Measurements from ENCODE around the gene ZNF521.

The ZNF521 gene

GRCh38 chr18:25351777-25352628, at the start of gene ZNF521:
Gene ZNF521, minus strand, starts transcription at chr18:25352166. Its CDS starts 1,220 bp downstream, at chr18:25350946.
- peak; percentile 7 for DNase-seq

GRCh38 chr18:25399554-25399953, 47.6 kb upstream of the ZNF521 start:
- DNase-seq: no peak

DNA sequence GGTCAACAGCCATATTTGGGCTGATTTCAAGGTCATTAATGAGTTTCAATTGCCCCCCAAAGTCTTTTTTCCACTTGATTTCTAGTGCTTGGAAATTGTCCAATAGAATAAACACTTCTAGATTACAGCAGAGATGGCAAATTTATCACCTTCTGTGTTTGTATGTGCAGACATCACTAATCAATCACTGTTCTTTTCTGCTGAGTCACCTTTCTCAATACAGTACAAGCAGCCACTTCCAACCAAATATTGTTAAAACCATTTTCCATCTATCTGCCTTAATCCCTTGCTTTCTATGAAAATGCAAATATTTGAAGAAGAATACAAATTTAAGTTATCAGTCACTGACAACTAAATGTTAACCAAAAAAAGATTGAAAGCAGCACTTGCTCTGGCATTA, 40.2 kb upstream of the ZNF521 start:
- no peak for DNase-seq

DNA sequence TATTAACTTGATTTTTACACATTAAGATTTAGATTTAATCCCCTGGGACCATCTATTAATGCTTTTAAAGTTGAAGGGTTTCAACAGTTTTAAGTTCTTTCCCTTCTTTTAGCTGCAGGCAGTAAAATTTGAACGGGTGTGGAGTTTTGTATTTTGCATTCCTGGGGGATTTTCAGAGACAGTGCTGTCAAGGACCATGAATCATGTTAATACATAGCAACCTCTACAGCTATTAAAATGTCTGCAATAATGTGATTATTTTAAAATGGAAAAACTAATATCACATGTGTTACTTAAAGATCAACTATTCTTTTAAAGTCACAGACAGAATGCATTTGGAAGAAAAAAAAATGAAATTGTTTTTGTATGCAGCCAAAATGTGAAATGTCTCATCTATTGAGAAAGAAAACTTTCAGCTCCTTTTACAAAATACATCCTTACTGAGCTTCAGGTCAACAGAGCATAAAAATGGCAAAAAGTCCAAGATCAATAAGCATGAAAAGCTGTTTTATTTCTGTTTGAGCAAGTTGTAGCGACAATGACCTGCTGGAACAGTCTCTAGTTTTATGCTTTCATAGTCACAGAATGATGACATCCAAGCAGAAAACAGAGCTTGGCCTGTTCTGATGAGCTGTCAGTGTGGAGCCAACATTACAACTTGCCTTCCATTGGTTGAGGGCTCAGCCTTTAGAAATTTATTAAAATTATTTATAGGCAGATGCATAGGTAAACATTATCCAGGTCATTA, 21.6 kb upstream of the ZNF521 start:
- no peak for DNase-seq

DNA sequence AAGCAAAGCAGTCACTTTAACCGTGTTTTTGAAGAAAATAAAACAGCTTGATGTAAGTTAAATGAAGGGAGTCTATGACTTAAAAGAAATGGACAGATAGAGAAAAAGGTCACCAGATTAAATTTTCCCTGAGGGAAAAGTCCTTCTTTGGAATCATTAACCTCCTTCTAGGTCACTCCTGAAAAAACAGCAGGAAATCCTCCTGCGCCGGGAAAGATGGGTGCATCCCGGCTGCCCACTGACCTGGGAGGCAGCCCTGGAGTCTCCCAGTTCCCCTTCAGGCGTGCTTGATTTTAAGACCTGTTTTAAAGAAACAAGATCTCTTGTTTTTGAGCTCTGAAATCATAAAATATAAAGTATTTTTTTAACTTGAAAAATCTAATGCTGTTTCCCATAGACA, 18.4 kb upstream of the ZNF521 start:
- no peak for DNase-seq

GRCh38 chr18:25365242-25365641, 13.3 kb upstream of the ZNF521 start:
- DNase-seq: no peak

DNA sequence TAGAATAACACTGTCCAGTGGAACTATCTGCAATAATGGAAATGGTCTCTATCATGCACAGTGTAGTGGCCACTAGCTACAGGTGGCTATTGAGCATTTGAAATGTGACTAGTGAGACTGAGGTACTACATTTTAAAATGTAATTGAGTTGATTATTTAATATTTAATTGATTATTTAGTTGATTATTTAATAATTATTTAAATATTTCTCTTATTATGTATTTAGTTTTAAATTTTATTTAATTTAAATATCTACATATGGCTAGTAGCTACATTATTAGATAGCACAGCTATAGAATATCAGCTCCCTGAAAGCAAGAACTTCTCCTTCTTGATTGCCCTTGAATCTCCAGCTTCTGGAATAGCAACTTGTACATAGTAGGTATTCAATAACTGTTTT, 12.8 kb upstream of the ZNF521 start:
- DNase-seq: no peak

- DNase-seq: no peak
Observed at GRCh38 chr18:25360301-25360899, 8.4 kb upstream of the ZNF521 start.

GRCh38 chr18:25353080-25353479, 1.1 kb upstream of the ZNF521 start:
- DNase-seq: no peak

DNA sequence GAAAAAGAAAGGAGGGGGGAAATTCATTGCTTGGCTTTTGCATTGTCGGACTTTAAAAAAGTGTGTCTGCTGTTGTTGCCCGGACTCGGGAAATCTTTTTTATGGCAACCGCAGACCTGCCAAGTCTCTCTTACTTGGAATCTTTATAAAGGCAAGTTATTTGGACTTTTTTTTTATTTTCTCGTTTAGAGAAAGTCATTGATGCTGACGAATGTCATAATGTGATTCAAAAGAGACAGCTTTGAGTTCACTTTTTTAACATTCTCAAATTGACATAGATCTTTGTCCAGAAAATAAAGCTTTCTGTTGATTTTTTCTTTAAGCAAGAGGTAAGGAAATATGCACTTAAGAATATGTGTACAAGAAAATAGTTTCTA, 651 bp upstream of the ZNF521 start:
- no peak for DNase-seq

- DNase-seq: no peak
Observed at GRCh38 chr18:25351280-25351775, 638 bp downstream of the ZNF521 start.

- no peak for DNase-seq
Observed at GRCh38 chr18:25350489-25351251, 1.3 kb downstream of the ZNF521 start.

DNA sequence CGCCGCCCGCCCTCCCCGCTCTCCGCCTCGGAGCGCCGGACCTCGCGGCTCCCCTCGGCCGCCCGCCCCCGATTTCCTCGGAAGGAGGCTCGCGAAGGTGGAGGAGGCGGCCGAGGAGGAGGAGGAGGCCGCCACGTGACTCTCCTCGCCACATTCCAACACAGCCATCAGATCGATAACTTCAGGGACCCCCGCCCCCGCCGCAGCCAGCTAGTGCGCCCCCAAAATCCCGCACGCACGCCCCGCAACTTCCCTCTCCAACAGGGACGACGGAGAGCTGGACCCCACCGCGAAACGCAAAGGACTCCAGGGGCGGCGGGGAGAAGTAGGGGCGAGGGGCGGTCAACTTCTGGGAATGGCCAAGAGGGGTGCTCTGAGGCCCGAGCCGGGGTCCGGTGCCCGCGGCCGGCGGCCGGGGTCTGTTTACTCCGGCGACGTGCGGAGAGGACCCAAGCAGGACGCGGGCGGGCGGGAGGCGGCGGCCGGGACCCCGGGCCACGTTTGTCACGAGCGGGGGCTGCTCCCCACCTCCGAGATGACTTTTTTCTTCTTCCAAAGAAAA, 2.0 kb downstream of the ZNF521 start:
- DNase-seq: no peak

GRCh38 chr18:25349131-25349925, 2.6 kb downstream of the ZNF521 start:
- no peak for DNase-seq

GRCh38 chr18:25348386-25349130, 3.4 kb downstream of the ZNF521 start:
- DNase-seq: no peak

GRCh38 chr18:25346561-25346960, 5.4 kb downstream of the ZNF521 start:
- DNase-seq: no peak

- no peak for DNase-seq
Observed at GRCh38 chr18:25345081-25345866, 6.7 kb downstream of the ZNF521 start.

DNA sequence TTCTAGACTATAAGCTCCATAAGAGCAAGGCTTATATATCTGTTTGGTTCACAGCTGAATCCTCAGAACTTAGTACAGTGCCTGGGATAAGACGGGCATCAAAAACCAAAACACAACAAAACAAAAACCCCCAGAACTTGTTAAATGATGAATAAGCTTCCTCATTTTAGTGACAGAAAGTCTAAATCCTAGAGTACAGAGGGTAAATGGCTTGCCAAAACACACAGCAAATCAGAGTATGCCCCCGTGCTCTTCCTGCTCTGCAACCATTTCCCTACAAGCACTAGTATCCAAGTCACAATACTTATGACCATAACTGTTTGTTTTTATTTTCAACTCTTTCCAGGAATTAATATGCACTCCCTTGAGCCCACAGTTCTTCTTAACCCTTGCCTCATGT, 10.1 kb downstream of the ZNF521 start:
- DNase-seq: no peak

- no peak for DNase-seq
Observed at GRCh38 chr18:25340762-25341161, 11.2 kb downstream of the ZNF521 start.

GRCh38 chr18:25335676-25336075, 16.3 kb downstream of the ZNF521 start:
- DNase-seq: no peak
